Measurements from ENCODE around the gene COMTD1.

The COMTD1 gene

GRCh38 chr10:75245354-75246250, 9.8 kb upstream of the COMTD1 start:
- no peak for DNase-seq

DNA sequence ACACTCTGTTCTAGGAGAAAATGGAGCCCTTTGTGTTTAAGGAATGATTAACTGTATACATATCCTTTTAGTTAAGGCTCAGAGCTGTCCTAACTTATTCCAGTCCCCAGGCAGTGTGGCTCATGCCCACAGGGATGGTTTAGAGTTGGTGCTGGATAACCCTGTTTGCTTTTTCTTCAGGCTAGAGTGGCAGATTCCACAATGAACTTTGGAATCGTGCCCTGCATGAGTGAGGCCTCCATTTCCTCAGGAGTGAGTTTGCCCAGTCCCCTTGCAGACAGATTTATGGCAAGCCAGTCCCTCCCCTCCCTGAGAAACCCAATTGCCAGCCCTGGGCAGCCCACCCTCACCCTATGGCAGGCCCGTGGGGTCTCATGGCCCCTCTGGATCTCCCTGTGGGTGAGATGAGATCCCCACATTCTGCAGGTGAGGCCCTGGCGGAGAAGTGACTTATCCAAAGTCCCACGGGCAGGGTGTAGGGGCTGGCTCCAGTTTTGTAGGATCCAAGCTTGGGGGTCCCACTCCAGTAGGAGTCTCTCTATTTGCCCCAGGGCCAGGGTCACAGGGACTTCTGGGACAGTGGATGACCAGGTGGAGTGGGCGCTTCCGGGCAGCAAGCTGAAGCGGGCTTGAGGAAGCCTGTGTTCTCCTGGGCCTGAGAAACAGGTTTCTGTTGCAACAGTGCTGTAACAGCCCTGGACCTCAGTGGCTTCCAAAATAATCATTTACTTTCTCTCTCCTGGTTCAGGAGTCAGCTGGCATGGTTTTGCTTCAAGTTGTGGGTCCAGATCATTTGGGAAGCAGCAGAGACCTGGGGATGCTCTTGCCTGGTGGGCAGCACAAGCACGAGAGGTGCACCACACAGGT, 9.0 kb upstream of the COMTD1 start:
- DNase-seq, result no peak

DNA sequence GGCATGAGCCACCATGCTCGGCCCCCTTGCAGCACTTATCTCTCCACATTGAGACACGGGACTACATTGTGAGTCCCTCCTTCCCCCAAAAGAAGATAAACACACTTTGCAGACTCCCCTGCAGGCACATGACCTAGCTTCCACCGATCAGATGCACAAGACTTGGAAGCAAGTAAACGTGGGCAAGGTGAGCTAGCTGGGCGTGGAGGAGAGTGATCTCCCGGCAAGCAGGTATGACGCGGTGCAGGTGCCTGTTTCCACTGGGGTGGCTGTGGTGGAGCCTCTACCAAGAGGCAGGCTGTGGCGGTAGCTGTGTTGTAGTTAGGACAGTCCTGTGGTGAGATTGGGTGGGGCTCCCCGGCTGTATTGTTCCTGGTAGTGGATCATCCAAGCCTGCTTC, 7.7 kb upstream of the COMTD1 start:
- DNase-seq, result no peak

GRCh38 chr10:75240329-75241076, 4.7 kb upstream of the COMTD1 start:
- DNase-seq, result no peak

GRCh38 chr10:75239096-75239790, 3.5 kb upstream of the COMTD1 start:
- no peak for DNase-seq

DNA sequence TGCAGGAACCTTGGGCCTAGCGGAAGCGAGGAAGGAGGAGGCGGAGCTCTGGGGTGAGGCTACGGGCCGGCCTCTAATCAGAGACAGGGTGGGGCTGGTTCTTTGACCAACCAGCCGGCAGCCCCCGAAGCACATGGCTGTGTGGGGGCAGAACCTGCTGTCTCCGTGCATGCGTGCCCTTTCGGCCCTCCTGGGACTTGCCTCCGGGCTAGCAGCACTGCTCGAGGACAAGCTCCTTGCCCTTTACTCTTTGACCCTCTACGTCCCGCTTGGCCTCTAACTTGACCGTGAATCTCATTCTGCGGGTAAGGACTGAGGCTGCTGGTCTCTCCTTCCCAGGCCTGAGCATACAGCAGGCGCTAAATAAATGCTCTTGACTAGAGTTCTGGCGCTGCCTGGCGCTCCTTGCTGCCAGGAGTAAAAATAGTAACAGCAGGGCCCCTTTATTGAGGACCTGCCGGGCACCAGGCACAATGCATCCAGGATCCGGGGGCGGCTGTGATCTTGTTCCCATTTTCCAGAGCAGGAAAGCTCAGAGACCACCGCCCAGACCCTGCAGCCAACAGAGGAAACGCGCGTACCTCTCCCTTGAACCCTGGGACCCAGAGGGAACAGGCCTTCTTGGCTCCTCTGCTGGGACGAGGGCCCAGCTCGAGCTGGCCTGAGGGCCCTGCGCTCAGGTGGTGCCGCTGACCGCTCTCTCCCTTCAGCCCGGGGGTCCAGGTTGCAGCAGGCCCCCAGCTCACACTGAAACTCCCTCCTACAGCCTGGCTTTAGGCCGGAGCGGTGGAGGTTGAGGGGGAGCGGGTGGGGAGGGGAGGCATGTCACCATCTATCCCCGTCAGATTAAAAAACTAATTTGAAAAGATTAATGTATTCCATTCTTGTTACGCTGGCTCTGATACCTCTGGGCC, 2.7 kb upstream of the COMTD1 start:
- DNase-seq, result no peak

DNA sequence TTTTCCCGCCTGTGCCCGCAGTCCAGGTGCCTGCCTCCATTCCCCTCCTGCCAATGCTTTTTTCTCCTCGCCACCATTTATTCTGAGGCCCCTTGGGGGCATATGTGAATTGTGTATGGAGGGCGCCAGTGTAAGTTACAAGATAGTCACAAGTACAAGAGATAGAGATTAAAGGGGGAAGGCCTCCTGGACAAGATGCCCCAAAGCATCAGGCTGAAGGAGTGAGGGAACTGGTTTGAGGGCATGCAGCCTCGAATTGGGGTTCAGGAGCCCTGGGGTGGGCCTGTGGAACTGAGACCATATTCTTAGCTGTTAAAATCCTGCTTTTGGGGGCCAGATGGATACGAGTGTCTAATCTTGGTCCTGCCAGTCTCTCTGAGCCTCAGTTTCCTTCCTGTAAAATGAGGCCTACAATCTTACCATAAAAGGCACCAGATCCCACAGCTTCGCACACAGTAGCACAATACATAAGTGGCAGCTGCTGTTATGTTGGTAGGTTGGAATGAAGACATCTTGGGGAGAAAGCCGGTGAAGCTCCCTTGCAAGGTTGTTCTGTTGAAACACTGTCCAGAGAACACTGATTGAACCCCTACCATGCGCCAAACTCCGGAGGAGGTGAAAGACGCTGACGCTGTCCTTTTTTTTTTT, 545 bp upstream of the COMTD1 start:
- DNase-seq, result no peak

DNA sequence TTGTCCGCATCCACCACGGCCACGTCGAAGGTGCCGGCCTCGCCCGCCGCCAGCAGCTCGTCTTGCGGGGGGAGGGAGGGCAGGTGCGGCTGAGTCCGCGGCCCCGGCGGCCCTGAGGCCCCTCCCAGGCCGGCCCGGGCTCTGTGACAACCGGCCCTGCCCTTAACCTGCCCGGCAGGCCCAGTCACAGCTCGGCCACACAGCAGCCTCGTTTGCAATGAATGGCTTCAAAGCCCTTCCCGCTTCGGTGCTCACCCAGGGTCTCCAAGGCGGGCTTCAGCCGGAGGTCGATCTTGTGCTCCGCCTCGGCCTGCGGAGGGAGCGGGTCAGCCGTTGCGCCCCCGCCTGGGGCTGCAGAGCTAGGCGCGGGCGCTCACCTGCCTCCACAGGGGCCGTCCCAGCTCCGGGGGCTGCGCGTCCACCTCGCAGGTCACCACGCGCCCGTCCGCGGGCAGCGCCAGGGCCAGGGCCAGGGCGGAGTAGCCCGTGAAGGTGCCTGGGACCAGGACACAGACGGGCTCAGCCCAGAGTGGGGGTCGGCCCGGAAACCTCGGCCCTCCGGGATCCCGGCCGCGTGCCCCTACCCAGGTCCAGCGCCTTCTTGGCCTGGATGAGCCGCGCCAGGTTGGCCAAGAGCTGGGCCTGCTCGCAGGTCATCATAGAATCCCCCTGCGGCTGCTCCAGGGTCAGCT, 928 bp downstream of the COMTD1 start:
- DNase-seq, result no peak

- DNase-seq, result peak; percentile 97
These were observed 1.6 kb downstream of the COMTD1 start for GRCh38 chr10:75234017-75234682.

GRCh38 chr10:75233444-75234016, 2.2 kb downstream of the COMTD1 start:
- DNase-seq, result no peak

GRCh38 chr10:75231672-75232581, 3.8 kb downstream of the COMTD1 start:
- no peak for DNase-seq

GRCh38 chr10:75230600-75231038, 5.1 kb downstream of the COMTD1 start:
- DNase-seq, result peak; percentile 88

- DNase-seq, result no peak
These were observed 5.8 kb downstream of the COMTD1 start for GRCh38 chr10:75229971-75230370.

GRCh38 chr10:75228834-75229233, 6.9 kb downstream of the COMTD1 start:
- no peak for DNase-seq

- DNase-seq, result no peak
These were observed 7.5 kb downstream of the COMTD1 start for GRCh38 chr10:75228278-75228677.

DNA sequence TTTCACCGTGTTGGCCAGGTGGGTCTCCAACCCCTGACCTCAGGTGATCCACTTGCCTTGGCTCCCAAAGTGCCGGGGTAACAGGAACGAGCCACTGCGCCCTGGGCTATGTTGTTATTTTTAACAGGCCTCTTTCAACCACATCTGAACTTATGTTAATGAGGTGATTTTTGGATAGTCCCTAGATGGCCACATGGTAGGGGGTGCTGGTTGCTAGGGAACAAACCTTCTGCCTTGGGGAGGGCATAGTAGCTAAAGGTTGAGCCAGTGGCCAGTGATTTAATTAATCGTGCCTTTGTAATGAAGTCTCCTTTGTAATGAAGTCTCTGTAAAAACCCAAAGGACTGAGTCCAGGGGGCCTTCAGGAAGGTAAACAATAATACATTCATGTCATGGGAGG, 9.1 kb downstream of the COMTD1 start:
- DNase-seq, result no peak

GRCh38 chr10:75226095-75226494, 9.7 kb downstream of the COMTD1 start:
- DNase-seq, result no peak

GRCh38 chr10:75223507-75223906, 12.2 kb downstream of the COMTD1 start:
- DNase-seq, result no peak
